SK-N-SH treated with all-trans-retinoic acid at 6 μM for 48 hours (cell line): ENCODE data around the gene BMPR1B.

Source experiments
- ATAC-seq: fragments of 200-7000 bp; cut with Tn5 transposase; 3 replicates; pipeline ENCODE4 v1.9.1; 2020; ENCODE audit warnings: mild to moderate bottlenecking, moderate library complexity
- ARNTL ChIP-seq: fragments of 450-650 bp; formaldehyde crosslinking; IDR thresholded peaks from 2 replicates; pipeline ENCODE4 v1.5.0; 2020; ENCODE audit warnings: low read depth, mild to moderate bottlenecking, moderate library complexity, borderline replicate concordance
- BACH2 ChIP-seq: fragments of 250-450 bp; sonication (Bioruptor Pico); IDR thresholded peaks from 2 replicates; pipeline ENCODE4 v1.9.0; 2021; ENCODE audit warnings: mild to moderate bottlenecking, borderline replicate concordance
- CREB5 ChIP-seq: fragments of 250-450 bp; sonication (Bioruptor Pico); IDR thresholded peaks from 2 replicates; pipeline ENCODE4 v1.5.1; 2020; ENCODE audit warnings: low read depth, mild to moderate bottlenecking, moderate library complexity
- CSDC2 ChIP-seq: fragments of 250-450 bp; sonication (Bioruptor Pico); IDR thresholded peaks from 2 replicates; pipeline ENCODE4 v1.5.0; 2020; ENCODE audit warnings: mild to moderate bottlenecking, moderate library complexity
- ESRRG ChIP-seq: fragments of 250-450 bp; sonication (Bioruptor Pico); IDR thresholded peaks from 2 replicates; pipeline ENCODE4 v1.6.1; 2021; ENCODE audit warnings: mild to moderate bottlenecking
- GLIS3 ChIP-seq: fragments of 250-450 bp; sonication (Bioruptor Pico); IDR thresholded peaks from 2 replicates; pipeline ENCODE4 v1.5.0; 2020; ENCODE audit warnings: mild to moderate bottlenecking, moderate library complexity
- ISL1 ChIP-seq: fragments of 250-450 bp; sonication (Bioruptor Pico); IDR thresholded peaks from 2 replicates; pipeline ENCODE4 v2.1.2; 2022; ENCODE audit warnings: mild to moderate bottlenecking, moderate library complexity
- OSR1 ChIP-seq: fragments of 250-450 bp; sonication (Bioruptor Pico); IDR thresholded peaks from 2 replicates; pipeline ENCODE4 v1.8.0; 2022; ENCODE audit warnings: moderate library complexity, mild to moderate bottlenecking, inconsistent platforms
- POU6F1 ChIP-seq: fragments of 250-450 bp; sonication (Bioruptor Pico); IDR thresholded peaks from 2 replicates; pipeline ENCODE4 v1.8.0; 2021; ENCODE audit warnings: low read depth, mild to moderate bottlenecking, moderate library complexity, borderline replicate concordance
- RARB ChIP-seq: fragments of 250-450 bp; sonication (Bioruptor Pico); IDR thresholded peaks from 2 replicates; pipeline ENCODE4 v1.8.0; 2021; ENCODE audit warnings: mild to moderate bottlenecking, moderate library complexity
- SNAI2 ChIP-seq: fragments of 250-450 bp; sonication (Bioruptor Pico); IDR thresholded peaks from 2 replicates; pipeline ENCODE4 v1.5.0; 2020; ENCODE audit warnings: mild to moderate bottlenecking, moderate library complexity
- TCF4 ChIP-seq: fragments of 250-450 bp; sonication (Bioruptor Pico); IDR thresholded peaks from 2 replicates; pipeline ENCODE4 v1.8.0; 2021; ENCODE audit warnings: mild to moderate bottlenecking, moderate library complexity, borderline replicate concordance
- ZC3H10 ChIP-seq: fragments of 250-450 bp; sonication (Bioruptor Pico); IDR thresholded peaks from 2 replicates; pipeline ENCODE4 v1.5.1; 2021; ENCODE audit warnings: mild to moderate bottlenecking, moderate library complexity
- ZFP3 ChIP-seq: fragments of 250-450 bp; sonication (Bioruptor Pico); IDR thresholded peaks from 2 replicates; pipeline ENCODE4 v1.5.0; 2020; ENCODE audit warnings: mild to moderate bottlenecking, moderate library complexity
- ZFP30 ChIP-seq: fragments of 450-650 bp; formaldehyde crosslinking; IDR thresholded peaks from 2 replicates; pipeline ENCODE4 v1.5.0; 2022; ENCODE audit warnings: mild to moderate bottlenecking, moderate library complexity
- ZNF70 ChIP-seq: fragments of 450-650 bp; formaldehyde crosslinking; IDR thresholded peaks from 2 replicates; pipeline ENCODE4 v1.5.0; 2020; ENCODE audit warnings: mild to moderate bottlenecking, moderate library complexity
- ZNF8 ChIP-seq: fragments of 450-650 bp; formaldehyde crosslinking; IDR thresholded peaks from 2 replicates; pipeline ENCODE4 v1.5.0; 2020; ENCODE audit warnings: mild to moderate bottlenecking, moderate library complexity
- TF ChIP-seq, protein P1 (sequence below): fragments of 250-450 bp; sonication (Bioruptor Pico); IDR thresholded peaks from 2 replicates; pipeline ENCODE4 v1.8.0; 2020; ENCODE audit warnings: mild to moderate bottlenecking, moderate library complexity, borderline replicate concordance
- TF ChIP-seq, protein P2 (sequence below): fragments of 250-450 bp; sonication (Bioruptor Pico); IDR thresholded peaks from 2 replicates; pipeline ENCODE4 v1.5.1; 2021; ENCODE audit warnings: mild to moderate bottlenecking, moderate library complexity
- TF ChIP-seq, protein P3 (sequence below): fragments of 250-450 bp; sonication (Bioruptor Pico); IDR thresholded peaks from 2 replicates; pipeline ENCODE4 v1.5.0; 2020; ENCODE audit warnings: mild to moderate bottlenecking, moderate library complexity

The BMPR1B gene

GRCh38 chr4:94909645-94910044 is 151.9 kb downstream of the BMPR1B start:
- no peak for ATAC-seq
- TF ChIP-seq, protein P1, sequence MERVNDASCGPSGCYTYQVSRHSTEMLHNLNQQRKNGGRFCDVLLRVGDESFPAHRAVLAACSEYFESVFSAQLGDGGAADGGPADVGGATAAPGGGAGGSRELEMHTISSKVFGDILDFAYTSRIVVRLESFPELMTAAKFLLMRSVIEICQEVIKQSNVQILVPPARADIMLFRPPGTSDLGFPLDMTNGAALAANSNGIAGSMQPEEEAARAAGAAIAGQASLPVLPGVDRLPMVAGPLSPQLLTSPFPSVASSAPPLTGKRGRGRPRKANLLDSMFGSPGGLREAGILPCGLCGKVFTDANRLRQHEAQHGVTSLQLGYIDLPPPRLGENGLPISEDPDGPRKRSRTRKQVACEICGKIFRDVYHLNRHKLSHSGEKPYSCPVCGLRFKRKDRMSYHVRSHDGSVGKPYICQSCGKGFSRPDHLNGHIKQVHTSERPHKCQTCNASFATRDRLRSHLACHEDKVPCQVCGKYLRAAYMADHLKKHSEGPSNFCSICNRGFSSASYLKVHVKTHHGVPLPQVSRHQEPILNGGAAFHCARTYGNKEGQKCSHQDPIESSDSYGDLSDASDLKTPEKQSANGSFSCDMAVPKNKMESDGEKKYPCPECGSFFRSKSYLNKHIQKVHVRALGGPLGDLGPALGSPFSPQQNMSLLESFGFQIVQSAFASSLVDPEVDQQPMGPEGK (CRISPR knock-in tag): no peak

GRCh38 chr4:94911106-94911505 is 153.4 kb downstream of the BMPR1B start:
- no peak for ATAC-seq
- TF ChIP-seq, protein P2, sequence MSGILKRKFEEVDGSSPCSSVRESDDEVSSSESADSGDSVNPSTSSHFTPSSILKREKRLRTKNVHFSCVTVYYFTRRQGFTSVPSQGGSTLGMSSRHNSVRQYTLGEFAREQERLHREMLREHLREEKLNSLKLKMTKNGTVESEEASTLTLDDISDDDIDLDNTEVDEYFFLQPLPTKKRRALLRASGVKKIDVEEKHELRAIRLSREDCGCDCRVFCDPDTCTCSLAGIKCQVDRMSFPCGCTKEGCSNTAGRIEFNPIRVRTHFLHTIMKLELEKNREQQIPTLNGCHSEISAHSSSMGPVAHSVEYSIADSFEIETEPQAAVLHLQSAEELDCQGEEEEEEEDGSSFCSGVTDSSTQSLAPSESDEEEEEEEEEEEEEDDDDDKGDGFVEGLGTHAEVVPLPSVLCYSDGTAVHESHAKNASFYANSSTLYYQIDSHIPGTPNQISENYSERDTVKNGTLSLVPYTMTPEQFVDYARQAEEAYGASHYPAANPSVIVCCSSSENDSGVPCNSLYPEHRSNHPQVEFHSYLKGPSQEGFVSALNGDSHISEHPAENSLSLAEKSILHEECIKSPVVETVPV (CRISPR knock-in tag): no peak
- TF ChIP-seq ZNF8 (no peak), ZC3H10 (no peak), GLIS3 (no peak), ESRRG (no peak), POU6F1 (no peak), TCF4 (CRISPR knock-in tag) (no peak), ZNF70 (no peak), BACH2 (CRISPR knock-in tag) (no peak), ARNTL (CRISPR knock-in tag) (no peak), OSR1 (no peak)
- TF ChIP-seq, protein P3, sequence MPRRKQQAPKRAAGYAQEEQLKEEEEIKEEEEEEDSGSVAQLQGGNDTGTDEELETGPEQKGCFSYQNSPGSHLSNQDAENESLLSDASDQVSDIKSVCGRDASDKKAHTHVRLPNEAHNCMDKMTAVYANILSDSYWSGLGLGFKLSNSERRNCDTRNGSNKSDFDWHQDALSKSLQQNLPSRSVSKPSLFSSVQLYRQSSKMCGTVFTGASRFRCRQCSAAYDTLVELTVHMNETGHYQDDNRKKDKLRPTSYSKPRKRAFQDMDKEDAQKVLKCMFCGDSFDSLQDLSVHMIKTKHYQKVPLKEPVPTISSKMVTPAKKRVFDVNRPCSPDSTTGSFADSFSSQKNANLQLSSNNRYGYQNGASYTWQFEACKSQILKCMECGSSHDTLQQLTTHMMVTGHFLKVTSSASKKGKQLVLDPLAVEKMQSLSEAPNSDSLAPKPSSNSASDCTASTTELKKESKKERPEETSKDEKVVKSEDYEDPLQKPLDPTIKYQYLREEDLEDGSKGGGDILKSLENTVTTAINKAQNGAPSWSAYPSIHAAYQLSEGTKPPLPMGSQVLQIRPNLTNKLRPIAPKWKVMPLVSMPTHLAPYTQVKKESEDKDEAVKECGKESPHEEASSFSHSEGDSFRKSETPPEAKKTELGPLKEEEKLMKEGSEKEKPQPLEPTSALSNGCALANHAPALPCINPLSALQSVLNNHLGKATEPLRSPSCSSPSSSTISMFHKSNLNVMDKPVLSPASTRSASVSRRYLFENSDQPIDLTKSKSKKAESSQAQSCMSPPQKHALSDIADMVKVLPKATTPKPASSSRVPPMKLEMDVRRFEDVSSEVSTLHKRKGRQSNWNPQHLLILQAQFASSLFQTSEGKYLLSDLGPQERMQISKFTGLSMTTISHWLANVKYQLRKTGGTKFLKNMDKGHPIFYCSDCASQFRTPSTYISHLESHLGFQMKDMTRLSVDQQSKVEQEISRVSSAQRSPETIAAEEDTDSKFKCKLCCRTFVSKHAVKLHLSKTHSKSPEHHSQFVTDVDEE: no peak
- TF ChIP-seq, protein P1 (CRISPR knock-in tag): no peak
- TF ChIP-seq, all 23 proteins: peak for 0

DNA sequence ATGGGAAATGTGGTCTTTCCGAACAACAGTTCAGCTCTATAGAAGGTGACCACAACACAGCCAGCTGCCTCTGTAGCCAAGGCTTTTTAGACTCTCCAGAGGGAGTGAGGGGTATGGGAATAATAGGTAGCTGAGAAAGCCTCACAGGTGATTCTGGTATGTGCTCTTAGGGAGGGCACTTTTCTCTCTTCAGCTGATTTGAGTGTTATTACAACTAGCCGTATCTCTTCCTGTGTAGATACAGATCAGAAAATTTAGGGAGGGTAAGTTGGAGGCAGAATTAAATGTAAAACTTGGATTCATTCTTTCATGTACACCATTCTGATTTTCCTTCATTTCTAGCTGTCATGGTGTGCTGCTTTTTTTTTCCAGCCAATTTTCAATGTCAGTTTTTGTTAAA is 154.9 kb downstream of the BMPR1B start:
- no peak for ATAC-seq
- TF ChIP-seq ZFP3 (CRISPR knock-in tag) (no peak), ISL1 (no peak), ZNF8 (no peak), ZNF70 (no peak), BACH2 (CRISPR knock-in tag) (no peak), ARNTL (CRISPR knock-in tag) (no peak)

- TF ChIP-seq TCF4 (CRISPR knock-in tag) (no peak), ZNF8 (no peak), ZC3H10 (no peak), ESRRG (no peak), GLIS3 (no peak), CSDC2 (no peak), ZFP30 (CRISPR knock-in tag) (no peak), ISL1 (no peak), ZFP3 (CRISPR knock-in tag) (no peak), RARB (no peak), CREB5 (CRISPR knock-in tag) (no peak), SNAI2 (CRISPR knock-in tag) (no peak)
- TF ChIP-seq, protein P2 (CRISPR knock-in tag): no peak
- ATAC-seq: no peak
These were observed 155.6 kb downstream of the BMPR1B start for GRCh38 chr4:94913316-94913715.
